HG02885 (cell line): ENCODE measurements around the gene C13orf46.

ENCODE experiments used
- ATAC-seq: cut with Tn5 transposase; IDR thresholded peaks from one replicate; pipeline ENCODE4 v1.9.1; 2021; ENCODE audit warnings: mild to moderate bottlenecking; ENCODE audit not compliant: unreplicated experiment, poor library complexity

The C13orf46 gene

GRCh38 chr13:113927661-113928581 lies 46.0 kb downstream of the C13orf46 start:
- no peak for ATAC-seq

GRCh38 chr13:113926951-113927660 lies 46.8 kb downstream of the C13orf46 start:
- no peak for ATAC-seq

- ATAC-seq, result no peak
These were observed 47.5 kb downstream of the C13orf46 start for GRCh38 chr13:113926301-113926761.

GRCh38 chr13:113924184-113924901 lies 49.5 kb downstream of the C13orf46 start:
- ATAC-seq, result no peak

GRCh38 chr13:113923376-113924063 lies 50.4 kb downstream of the C13orf46 start:
- no peak for ATAC-seq

- no peak for ATAC-seq
These were observed 51.3 kb downstream of the C13orf46 start for GRCh38 chr13:113922412-113923118.

GRCh38 chr13:113921763-113922162 lies 52.1 kb downstream of the C13orf46 start:
- no peak for ATAC-seq

GRCh38 chr13:113920606-113921286 lies 53.1 kb downstream of the C13orf46 start:
- no peak for ATAC-seq

GRCh38 chr13:113919761-113920559 lies 53.9 kb downstream of the C13orf46 start:
- ATAC-seq, result no peak

- no peak for ATAC-seq
These were observed 54.7 kb downstream of the C13orf46 start for GRCh38 chr13:113918981-113919701.

- ATAC-seq, result no peak
These were observed 55.3 kb downstream of the C13orf46 start for GRCh38 chr13:113918580-113918979.

- no peak for ATAC-seq
These were observed 56.1 kb downstream of the C13orf46 start for GRCh38 chr13:113917594-113918371.

- no peak for ATAC-seq
These were observed 56.8 kb downstream of the C13orf46 start for GRCh38 chr13:113917096-113917495.

- ATAC-seq, result no peak
These were observed 57.5 kb downstream of the C13orf46 start for GRCh38 chr13:113916330-113916815.

- no peak for ATAC-seq
These were observed 58.0 kb downstream of the C13orf46 start for GRCh38 chr13:113915786-113916329.

GRCh38 chr13:113915012-113915763 lies 58.7 kb downstream of the C13orf46 start:
- no peak for ATAC-seq
